HG02610 (cell line): ENCODE data around the gene LARP6.
"Not testable (repeated sequence)": the region's sequence is repeated elsewhere in the genome, so short reads cannot be mapped to it uniquely, and the experiment has no call there.

Source experiments
- ATAC-seq: cut with Tn5 transposase; IDR thresholded peaks from one replicate; pipeline ENCODE4 v1.9.1; 2021; ENCODE audit warnings: mild to moderate bottlenecking, moderate library complexity; ENCODE audit not compliant: unreplicated experiment

Gene LARP6

GRCh38 chr15:70831094-70831911 is 22.7 kb downstream of the LARP6 start:
- ATAC-seq, result no peak

DNA sequence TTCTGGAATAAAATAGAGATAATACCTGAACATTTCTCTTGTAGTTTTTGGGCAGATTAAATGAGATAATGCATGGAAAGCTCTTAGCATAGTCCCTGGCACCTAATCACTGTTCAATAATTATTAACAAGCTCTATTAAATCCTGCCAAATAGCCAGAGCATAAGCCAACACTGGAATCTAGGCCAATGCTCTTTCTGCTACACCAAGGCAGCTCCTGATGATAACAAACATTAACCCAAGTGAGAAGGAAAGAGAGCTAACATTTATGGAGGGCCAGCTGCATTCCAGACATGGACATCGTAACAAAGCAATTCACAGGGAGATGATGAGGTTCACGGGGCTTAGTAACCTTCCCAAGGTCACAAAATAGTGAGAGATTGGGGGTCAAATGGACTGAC is 23.3 kb downstream of the LARP6 start:
- ATAC-seq, result no peak

GRCh38 chr15:70829371-70830166 is 24.4 kb downstream of the LARP6 start:
- ATAC-seq, result no peak

GRCh38 chr15:70827721-70828120 is 26.2 kb downstream of the LARP6 start:
- ATAC-seq, result no peak

DNA sequence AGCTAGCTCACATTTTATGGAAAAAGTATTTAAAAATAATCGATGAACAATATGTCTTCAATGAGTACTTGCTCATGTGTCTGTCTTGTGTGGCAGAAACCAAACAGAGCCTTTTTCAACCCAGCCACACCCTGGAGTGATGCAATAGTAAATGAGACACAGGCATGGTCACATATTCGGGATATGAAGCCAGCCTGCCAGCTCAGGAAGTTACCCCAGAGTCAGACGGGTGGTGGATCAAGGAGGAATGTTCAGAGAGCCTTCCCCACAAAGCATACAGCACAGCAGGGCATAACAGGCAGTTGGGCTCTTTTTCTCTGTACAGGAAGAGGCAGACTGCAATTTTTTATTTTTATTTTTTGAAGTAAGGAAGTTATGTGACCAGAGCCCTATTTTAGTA is 27.3 kb downstream of the LARP6 start:
- ATAC-seq, result no peak

DNA sequence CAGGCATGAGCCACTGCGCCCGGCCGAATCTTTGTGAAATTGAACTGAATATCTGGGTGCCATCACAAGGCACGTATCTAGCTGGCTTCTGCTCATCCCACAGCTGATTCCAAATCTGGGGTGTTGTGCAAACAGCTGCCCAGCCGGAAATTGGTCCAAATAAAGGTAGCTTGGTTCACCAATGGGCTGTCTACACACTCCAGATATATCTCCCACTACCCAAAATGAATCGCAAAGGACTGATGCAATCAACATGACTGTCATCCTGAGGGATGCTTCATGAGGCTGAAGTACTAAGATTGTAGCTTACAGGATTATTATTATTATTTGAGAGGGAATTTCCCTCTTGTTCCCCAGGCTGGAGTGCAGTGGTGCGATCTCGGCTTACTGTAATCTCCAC is 28.1 kb downstream of the LARP6 start:
- ATAC-seq, result no peak

GRCh38 chr15:70823196-70823595 is 30.8 kb downstream of the LARP6 start:
- no peak for ATAC-seq

DNA sequence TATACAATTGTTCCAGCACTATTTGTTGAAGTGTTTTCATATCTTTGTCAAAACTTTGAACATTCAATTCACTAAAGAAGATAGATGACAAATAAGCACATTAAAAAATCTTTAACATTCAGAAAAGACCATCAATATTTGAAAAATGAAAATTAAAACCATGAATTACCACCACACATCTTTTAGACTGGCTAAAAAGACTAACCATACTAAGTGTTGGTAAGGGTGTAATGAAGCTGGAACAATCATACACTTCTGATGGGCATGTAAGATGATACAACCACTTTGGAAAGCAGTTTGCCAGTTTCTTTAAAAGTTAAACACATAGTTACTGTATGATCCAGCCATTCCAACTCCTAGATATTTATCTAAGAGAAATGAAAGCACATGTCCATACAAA is 33.7 kb downstream of the LARP6 start:
- no peak for ATAC-seq

DNA sequence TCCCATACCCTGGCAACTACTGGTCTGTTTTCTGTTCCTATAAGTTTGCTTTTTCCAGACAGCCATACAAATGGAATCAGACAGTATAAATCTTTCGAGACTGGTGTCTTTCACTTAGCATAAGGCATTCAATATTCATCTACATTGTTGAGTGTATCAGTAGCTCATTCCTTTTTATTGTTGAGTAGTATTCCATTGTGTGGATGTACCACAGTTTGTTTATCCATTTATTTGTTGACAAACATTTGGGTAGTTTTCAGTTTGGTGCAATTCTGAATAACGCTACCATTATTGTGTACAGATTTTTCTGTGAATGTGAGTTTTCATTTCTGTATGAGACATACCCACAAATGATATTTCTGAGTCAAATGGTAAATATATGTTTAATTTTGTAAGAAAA is 35.4 kb downstream of the LARP6 start:
- no peak for ATAC-seq

DNA sequence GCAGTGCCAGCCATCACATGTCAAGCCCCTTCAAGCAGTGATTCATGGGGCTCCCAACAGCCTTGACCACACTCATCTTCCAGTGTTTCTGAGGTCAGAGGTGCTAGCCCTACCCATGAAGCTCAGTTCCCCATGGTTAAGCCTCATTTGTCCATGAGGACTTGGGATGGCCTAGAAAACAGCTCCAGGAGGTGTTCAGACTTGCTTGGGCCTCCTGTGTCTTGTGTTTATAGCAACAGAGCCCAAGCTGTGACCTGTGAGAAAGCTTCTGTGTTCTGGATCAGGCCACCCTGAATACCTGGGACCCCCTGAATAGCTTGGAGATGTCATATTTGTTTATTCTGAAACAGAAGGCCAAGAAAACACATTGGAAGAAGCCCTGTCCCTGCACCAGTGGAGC is 36.7 kb downstream of the LARP6 start:
- no peak for ATAC-seq

GRCh38 chr15:70815604-70816003 is 38.4 kb downstream of the LARP6 start:
- no peak for ATAC-seq

DNA sequence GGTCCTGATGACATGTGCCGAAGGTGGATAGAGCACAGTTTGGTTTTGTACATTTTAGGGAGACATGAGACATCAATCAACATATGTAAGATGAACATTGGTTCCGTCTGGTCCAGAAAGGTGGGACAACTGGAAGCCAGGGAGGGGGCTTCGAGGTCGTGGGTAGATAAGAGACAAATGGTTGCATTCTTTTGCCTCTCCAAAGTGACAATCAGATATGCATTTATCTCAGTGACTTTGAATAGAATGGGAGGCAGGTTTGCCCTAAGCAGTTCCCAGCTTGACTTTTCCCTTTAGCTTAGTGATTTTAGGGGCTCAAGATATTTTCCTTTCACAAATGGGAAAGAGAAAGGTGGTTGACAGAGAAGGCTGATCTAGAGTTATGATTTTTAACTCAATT is 38.9 kb downstream of the LARP6 start:
- not testable (repeated sequence) for ATAC-seq

- ATAC-seq, result no peak
These were observed 41.1 kb downstream of the LARP6 start for GRCh38 chr15:70812827-70813364.

DNA sequence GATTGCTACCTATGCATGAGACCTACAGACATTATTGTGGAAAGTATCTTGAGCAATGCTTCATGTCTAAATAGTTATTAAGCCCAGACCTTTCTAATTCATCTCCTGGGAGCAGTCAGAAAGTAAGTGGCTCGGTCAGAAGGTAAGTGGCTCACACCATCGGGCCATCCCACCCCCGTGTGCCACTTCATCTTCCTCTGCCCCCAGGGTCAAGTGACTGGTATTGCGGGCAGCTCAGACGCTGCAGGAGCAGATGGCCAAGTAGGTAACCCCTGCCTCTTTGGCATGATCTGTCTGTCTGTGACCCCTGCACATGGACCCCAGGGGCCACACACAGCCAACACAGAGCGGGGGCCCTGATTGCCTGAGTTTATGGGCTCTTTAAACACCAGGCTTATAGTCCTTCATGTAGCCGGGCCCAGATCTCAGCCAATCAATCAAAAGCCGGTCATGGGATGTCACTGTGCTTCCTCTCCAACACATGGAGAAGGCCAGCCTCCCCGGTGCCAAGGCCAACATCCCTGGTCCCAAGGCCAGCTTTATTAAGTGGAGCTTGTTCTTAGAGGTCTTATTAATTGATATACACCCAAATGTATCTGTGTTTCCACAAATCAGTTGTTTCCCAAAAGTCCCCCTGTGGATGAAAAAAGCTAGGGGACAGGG is 42.9 kb downstream of the LARP6 start:
- no peak for ATAC-seq

GRCh38 chr15:70806992-70807712 is 46.8 kb downstream of the LARP6 start:
- ATAC-seq, result no peak

DNA sequence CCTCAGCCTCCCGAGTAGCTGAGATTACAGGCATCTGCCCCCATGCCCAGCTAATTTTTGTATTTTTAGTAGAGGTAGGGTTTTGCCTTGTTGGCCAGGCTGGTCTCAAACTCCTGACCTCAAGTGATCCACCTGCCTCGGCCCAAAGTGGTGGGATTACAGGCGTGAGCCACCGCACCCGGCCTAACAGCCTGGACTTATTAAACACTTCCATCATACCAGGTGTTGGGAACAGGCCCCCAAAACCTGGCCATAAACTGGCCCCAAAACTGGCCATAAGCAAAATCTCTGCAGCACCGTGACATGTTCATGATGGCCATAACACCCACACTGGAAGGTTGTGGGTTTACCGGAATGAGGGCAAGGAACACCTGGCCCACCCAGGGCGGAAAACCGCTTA is 49.6 kb downstream of the LARP6 start:
- ATAC-seq, result not testable (repeated sequence)

DNA sequence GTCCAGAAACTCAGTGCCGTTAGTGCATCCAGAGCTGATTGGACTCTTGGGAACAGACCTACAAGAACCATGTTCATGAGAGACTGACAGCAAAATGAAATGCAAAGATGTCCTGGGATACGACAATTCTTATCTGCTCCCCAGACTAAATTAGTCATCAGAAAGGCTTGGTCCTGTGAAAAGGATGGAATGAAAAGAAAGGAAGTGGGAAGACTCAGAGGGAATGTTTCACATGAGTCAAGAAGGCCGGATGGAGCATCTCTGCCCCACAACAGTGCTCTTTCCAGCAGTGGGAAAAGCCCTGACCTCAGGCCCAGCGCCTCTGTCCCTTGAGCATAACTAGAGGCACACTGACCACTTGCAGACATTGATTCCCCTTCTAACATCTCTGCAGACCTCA is 51.3 kb downstream of the LARP6 start:
- no peak for ATAC-seq

DNA sequence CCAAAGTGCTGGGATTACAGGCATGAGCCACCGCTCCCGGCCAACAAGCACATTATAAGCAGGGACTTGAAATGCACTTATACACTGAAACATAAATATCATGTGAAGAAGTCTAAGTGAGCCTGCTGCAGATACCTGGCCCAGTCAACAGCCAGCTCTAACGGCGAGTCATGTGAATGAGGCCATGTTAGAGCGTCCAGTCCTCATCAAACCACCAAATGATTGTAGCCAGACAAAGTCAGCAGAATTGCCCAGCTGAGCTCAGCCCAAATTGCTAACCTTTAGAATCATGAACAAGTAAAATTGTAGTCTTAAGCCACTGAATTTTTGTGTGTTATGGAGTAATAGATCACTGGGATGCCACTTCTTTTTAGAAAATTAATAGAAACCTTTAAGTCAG is 52.8 kb downstream of the LARP6 start:
- no peak for ATAC-seq

- ATAC-seq, result no peak
These were observed 54.1 kb downstream of the LARP6 start for GRCh38 chr15:70799667-70800450.

GRCh38 chr15:70797464-70797863 is 56.5 kb downstream of the LARP6 start:
- no peak for ATAC-seq
